Esophagus squamous epithelium (tissue), 4 donors: ENCODE measurements around the gene PRKCE.

Experiments
- POLR2A ChIP-seq, 4 donors: fragments of 450-650 bp; IDR thresholded peaks; one replicate each; pipeline ENCODE4 v1.6.1; 2017; ENCODE audit warnings: antibody characterized with exemption in 4 of 4, mild to moderate bottlenecking in 4 of 4, moderate library complexity in 3 of 4
- TF ChIP-seq, protein P1 (sequence below), 6 experiments: fragments of 450-650 bp in 4 of 6; fragments of 200-600 bp in 2 of 6; sonication (generic) in 2 of 6; IDR thresholded peaks; one replicate each; pipeline ENCODE4 v1.5.1; 2016 to 2019; ENCODE audit warnings: antibody characterized with exemption in 6 of 6, mild to moderate bottlenecking in 4 of 6, moderate library complexity in 4 of 6

- TF ChIP-seq, protein P1, sequence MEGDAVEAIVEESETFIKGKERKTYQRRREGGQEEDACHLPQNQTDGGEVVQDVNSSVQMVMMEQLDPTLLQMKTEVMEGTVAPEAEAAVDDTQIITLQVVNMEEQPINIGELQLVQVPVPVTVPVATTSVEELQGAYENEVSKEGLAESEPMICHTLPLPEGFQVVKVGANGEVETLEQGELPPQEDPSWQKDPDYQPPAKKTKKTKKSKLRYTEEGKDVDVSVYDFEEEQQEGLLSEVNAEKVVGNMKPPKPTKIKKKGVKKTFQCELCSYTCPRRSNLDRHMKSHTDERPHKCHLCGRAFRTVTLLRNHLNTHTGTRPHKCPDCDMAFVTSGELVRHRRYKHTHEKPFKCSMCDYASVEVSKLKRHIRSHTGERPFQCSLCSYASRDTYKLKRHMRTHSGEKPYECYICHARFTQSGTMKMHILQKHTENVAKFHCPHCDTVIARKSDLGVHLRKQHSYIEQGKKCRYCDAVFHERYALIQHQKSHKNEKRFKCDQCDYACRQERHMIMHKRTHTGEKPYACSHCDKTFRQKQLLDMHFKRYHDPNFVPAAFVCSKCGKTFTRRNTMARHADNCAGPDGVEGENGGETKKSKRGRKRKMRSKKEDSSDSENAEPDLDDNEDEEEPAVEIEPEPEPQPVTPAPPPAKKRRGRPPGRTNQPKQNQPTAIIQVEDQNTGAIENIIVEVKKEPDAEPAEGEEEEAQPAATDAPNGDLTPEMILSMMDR (IDR thresholded peaks at IDR 0.05), result no peak
- no peak for TF ChIP-seq POLR2A (IDR thresholded peaks at IDR 0.05)
Observed at GRCh38 chr2:45990131-45990530, 338.7 kb downstream of the PRKCE start.
